SK-N-SH (cell line): ENCODE results near the gene CFDP1. TPM values are rescaled to one million over a fixed set of nuclear protein-coding genes. Genes with fewer than 3 reads are reported as not detected.

ENCODE experiments used
- CTCF ChIA-PET: fragments of 300-600, 350-600 bp; formaldehyde crosslinking; extraction: SDS; loops from one replicate; lab custom pipeline; 2021; lab: Yijun Ruan, JAX
- POLR2A ChIA-PET: fragments of 350-600 bp; sonication (Branson Sonifier 250); formaldehyde crosslinking; extraction: SDS; loops from one replicate; lab custom pipeline; 2020; ENCODE audit warnings: antibody characterized with exemption, inconsistent platforms; lab: Yijun Ruan, JAX
- DNase-seq: peaks from one replicate; pipeline ENCODE4 v3.0.0; 2012
- H2AFZ ChIP-seq: fragments of 200-600 bp; sonication (generic); 2 replicates; pipeline ENCODE4 v1.8.1; 2016; ENCODE audit warnings: antibody characterized with exemption, mild to moderate bottlenecking, low read depth
- H3F3A ChIP-seq: fragments of 200-600 bp; sonication (generic); replicated peaks from 2 replicates; pipeline ENCODE3; 2016; ENCODE audit warnings: antibody characterized with exemption, mild to moderate bottlenecking; ENCODE audit not compliant: insufficient read depth
- H3K27ac ChIP-seq, 2 experiments: fragments of 200-500 bp in 1 of 2; fragments of 200-600 bp in 1 of 2; sonication (Bioruptor generic) in 1 of 2; sonication (generic), shearing (Covaris generic) in 1 of 2; 2 replicates each; pipeline versions ENCODE4 v1.5.1 to v1.6.1; 2014 to 2016; ENCODE audit warnings: low read depth in 2 of 2, inconsistent platforms in 1 of 2, low read length in 1 of 2, mild to moderate bottlenecking in 1 of 2, mixed read lengths in 1 of 2
- H3K27me3 ChIP-seq: fragments of 200-600 bp; sonication (generic), shearing (Covaris generic); 2 replicates; pipeline ENCODE4 v1.6.1; 2016; ENCODE audit warnings: mixed run types; ENCODE audit not compliant: insufficient read depth
- H3K36me3 ChIP-seq, 2 experiments: fragments of 200-500 bp in 1 of 2; fragments of 200-600 bp in 1 of 2; sonication (Bioruptor generic) in 1 of 2; sonication (generic) in 1 of 2; replicated peaks in 1 of 2; 2 replicates each; pipeline versions ENCODE3 to v1.5.1; 2014 to 2016; ENCODE audit warnings: low read length in 1 of 2, mild to moderate bottlenecking in 1 of 2; ENCODE audit not compliant: insufficient read depth in 2 of 2, control insufficient read depth in 1 of 2
- H3K4me1 ChIP-seq, 2 experiments: fragments of 200-500 bp in 1 of 2; fragments of 200-600 bp in 1 of 2; sonication (Bioruptor generic) in 1 of 2; sonication (generic), shearing (Covaris generic) in 1 of 2; 2 replicates each; pipeline versions ENCODE4 v1.5.1 to v1.6.1; 2014 to 2016; ENCODE audit warnings: low read depth in 1 of 2, low read length in 1 of 2, mixed run types in 1 of 2; ENCODE audit not compliant: insufficient read depth in 2 of 2, control insufficient read depth in 1 of 2
- H3K4me2 ChIP-seq: fragments of 200-600 bp; sonication (generic), shearing (Covaris generic); 2 replicates; pipeline ENCODE4 v1.6.1; 2017; ENCODE audit warnings: mixed run types
- H3K4me3 ChIP-seq, 2 experiments: fragments of 200-500 bp in 1 of 2; fragments of 200-600 bp in 1 of 2; sonication (Bioruptor generic) in 1 of 2; sonication (generic), shearing (Covaris generic) in 1 of 2; 2 replicates each; pipeline versions ENCODE4 v1.5.1 to v1.8.1; 2014 to 2016; ENCODE audit warnings: low read depth in 2 of 2, inconsistent platforms in 1 of 2, low read length in 1 of 2, mild to moderate bottlenecking in 1 of 2, mixed read lengths in 1 of 2, moderate library complexity in 1 of 2
- H3K79me2 ChIP-seq: fragments of 200-600 bp; sonication (generic); 2 replicates; pipeline ENCODE4 v1.8.1; 2017; ENCODE audit warnings: mild to moderate bottlenecking; ENCODE audit not compliant: insufficient read depth
- H3K9ac ChIP-seq: fragments of 200-600 bp; sonication (generic); 2 replicates; pipeline ENCODE4 v1.6.1; 2017; ENCODE audit warnings: mixed run types
- H3K9me2 ChIP-seq: fragments of 200-600 bp; sonication (generic); 2 replicates; pipeline ENCODE4 v1.6.1; 2017; ENCODE audit warnings: mixed run types
- H3K9me3 ChIP-seq: fragments of 200-600 bp; sonication (generic); 2 replicates; pipeline ENCODE4 v1.6.1; 2017; ENCODE audit warnings: mixed run types, mild to moderate bottlenecking, moderate library complexity
- H4K20me1 ChIP-seq: fragments of 200-600 bp; sonication (generic); 2 replicates; pipeline ENCODE4 v1.6.1; 2017; ENCODE audit warnings: mild to moderate bottlenecking, mixed run types; ENCODE audit not compliant: insufficient read depth
- CHD2 ChIP-seq: fragments of 150-350 bp; IDR thresholded peaks from 2 replicates; pipeline ENCODE4 v1.6.1; 2018; ENCODE audit warnings: low read length; ENCODE audit not compliant: partially characterized antibody
- ELF1 ChIP-seq: IDR thresholded peaks from 2 replicates; pipeline ENCODE4 v1.4.0; 2012
- EP300 ChIP-seq, 2 experiments: IDR thresholded peaks; 2 replicates each; pipeline versions ENCODE4 v1.4.0 to v1.6.1; 2012; ENCODE audit warnings: borderline replicate concordance in 1 of 2, low read depth in 1 of 2, low read length in 1 of 2
- FOSL2 ChIP-seq: IDR thresholded peaks from 2 replicates; pipeline ENCODE4 v1.4.0; 2012; ENCODE audit warnings: low read depth, mild to moderate bottlenecking, moderate library complexity, borderline replicate concordance
- JUND ChIP-seq: IDR thresholded peaks from 2 replicates; pipeline ENCODE4 v1.4.0; 2012
- MXI1 ChIP-seq: IDR thresholded peaks from 2 replicates; pipeline ENCODE4 v1.6.1; 2012; ENCODE audit warnings: mild to moderate bottlenecking, low read depth, low read length, improper control_type of control experiment
- NFIC ChIP-seq: IDR thresholded peaks from 2 replicates; pipeline ENCODE4 v1.4.0; 2012; ENCODE audit warnings: borderline replicate concordance
- NRF1 ChIP-seq: IDR thresholded peaks from 2 replicates; pipeline ENCODE4 v1.6.1; 2012; ENCODE audit warnings: low read depth, mild to moderate bottlenecking, low read length
- RAD21 ChIP-seq: IDR thresholded peaks from 2 replicates; pipeline ENCODE4 v1.6.1; 2012; ENCODE audit warnings: mild to moderate bottlenecking, low read length
- SIN3A ChIP-seq: IDR thresholded peaks from 2 replicates; pipeline ENCODE4 v1.6.1; 2012; ENCODE audit warnings: low read depth, mild to moderate bottlenecking, low read length, moderate library complexity, borderline replicate concordance
- SMC3 ChIP-seq: IDR thresholded peaks from 2 replicates; pipeline ENCODE4 v1.6.1; 2012; ENCODE audit warnings: low read depth, low read length, improper control_type of control experiment
- TCF12 ChIP-seq: IDR thresholded peaks from 2 replicates; pipeline ENCODE4 v1.4.0; 2012
- TEAD4 ChIP-seq: IDR thresholded peaks from 2 replicates; pipeline ENCODE4 v1.4.0; 2012; ENCODE audit warnings: mild to moderate bottlenecking, borderline replicate concordance; ENCODE audit not compliant: insufficient read depth
- YY1 ChIP-seq: IDR thresholded peaks from 2 replicates; pipeline ENCODE4 v1.4.0; 2012; ENCODE audit warnings: low read depth, mild to moderate bottlenecking
- WGBS: methylation state at CpG from one replicate; pipeline ENCODE4 v1.1.6; 2017; ENCODE audit warnings: low lambda C conversion rate; 5-methylcytosine and 5-hydroxymethylcytosine counted together
- polyA plus RNA-seq, 3 experiments: library from polyadenylated mRNA; depleted of rRNA; stranded (reverse); fragments of >200 nt; gene quantifications; 2 replicates each; pipeline ENCODE4 v1.2.3, GENCODE V29; 2012
- TF ChIP-seq, protein P1 (sequence below): IDR thresholded peaks from 2 replicates; pipeline ENCODE4; 2012
- TF ChIP-seq, protein P2 (sequence below): IDR thresholded peaks from 2 replicates; pipeline ENCODE4 v1.4.0; 2012; ENCODE audit warnings: low read depth
- TF ChIP-seq, protein P3 (sequence below): fragments of 150-350 bp; IDR thresholded peaks from 2 replicates; pipeline ENCODE4 v1.6.1; 2017; ENCODE audit warnings: antibody characterized with exemption, low read length, low read depth, borderline replicate concordance
- TF ChIP-seq, protein P4 (sequence below): IDR thresholded peaks from 2 replicates; pipeline ENCODE4 v1.6.1; 2012; ENCODE audit warnings: mild to moderate bottlenecking, low read depth, low read length, moderate library complexity

CFDP1 gene
- polyA plus RNA-seq, 1 of the 3 experiments (the other 2 are of a cell fraction), result 46.0 TPM

DNA sequence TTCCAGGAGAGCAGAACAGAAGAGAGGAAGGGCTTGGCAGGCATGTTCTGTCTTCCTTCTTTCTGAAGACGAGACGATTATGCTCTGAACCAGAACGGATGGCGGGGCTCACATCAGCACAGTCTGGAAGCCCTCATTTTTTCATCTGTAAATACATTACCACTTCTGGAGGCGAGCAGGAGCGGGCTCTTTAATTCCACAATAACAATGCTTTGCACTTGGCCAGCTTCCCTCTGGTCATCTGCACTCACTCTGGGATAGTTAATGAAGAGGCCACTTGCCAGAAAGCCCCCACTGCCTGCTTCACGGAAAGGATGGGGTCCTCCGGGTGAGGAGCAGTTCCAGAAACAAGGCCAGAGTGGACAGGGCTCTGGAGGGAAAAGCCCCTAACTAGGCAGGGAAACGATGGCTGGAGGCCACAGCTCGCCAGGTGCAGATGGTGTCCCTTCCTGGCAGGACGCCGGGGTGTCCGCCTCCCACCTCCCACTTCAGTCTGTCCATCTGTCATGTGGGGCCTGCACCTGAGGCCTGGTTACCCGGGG is 168.8 kb downstream of the CFDP1 start:
- peak; percentile 76 for DNase-seq
- Histone ChIP-seq H3K9ac (peak overlapping the region; percentile 100), H3F3A (peaks cover 7% of the 10 kb centered on the region), H3K4me3 (peak overlapping the region; percentile 92 to 95), H3K79me2 (peaks cover 71% of the 10 kb centered on the region), H3K4me2 (peak overlapping the region; percentile 100), H3K9me2 (no peaks in the 10 kb centered on the region), H3K4me1 (peaks cover 28 to 60% of the 10 kb centered on the region in 2 experiments), H3K36me3 (peaks cover 5 to 12% of the 10 kb centered on the region in 2 experiments), H3K9me3 (no peaks in the 10 kb centered on the region), H3K27me3 (no peaks in the 10 kb centered on the region), H3K27ac (peak overlapping the region; percentile 83 to 92), H4K20me1 (peaks cover 51% of the 10 kb centered on the region), H2AFZ (no peak overlapping the region)
- ChIA-PET CTCF (interaction anchor here (0.8 to 1.2 kb wide), 3 partner anchors 65 to 201 kb away, joined by 3 to 4 read pairs (median 3); no protein-coding TSS in a partner anchor), POLR2A (interaction anchor here (0.6 to 1.2 kb wide), 2 partner anchors 10 to 14 kb away, joined by 3 to 5 read pairs; partner anchors contain the start of gene BCAR1)
- WGBS, result 24% methylated on average over 11 of the region's 14 CpGs
- TF ChIP-seq RAD21 (peak; percentile 18; the same call in 1 of the 2 replicates), TCF12 (peak; percentile 10; the same call in 1 of the 2 replicates), NFIC (peak; percentile 60), MXI1 (peak; percentile 68; the same call in 1 of the 2 replicates), EP300 (IDR thresholded peaks at IDR 0.05; ENCODE audit: borderline replicate concordance in 1 of 2, low read depth in 1 of 2, low read length in 1 of 2) (no peak; a peak in 1 of 4 replicates), TEAD4 (no peak)
- TF ChIP-seq, protein P1, sequence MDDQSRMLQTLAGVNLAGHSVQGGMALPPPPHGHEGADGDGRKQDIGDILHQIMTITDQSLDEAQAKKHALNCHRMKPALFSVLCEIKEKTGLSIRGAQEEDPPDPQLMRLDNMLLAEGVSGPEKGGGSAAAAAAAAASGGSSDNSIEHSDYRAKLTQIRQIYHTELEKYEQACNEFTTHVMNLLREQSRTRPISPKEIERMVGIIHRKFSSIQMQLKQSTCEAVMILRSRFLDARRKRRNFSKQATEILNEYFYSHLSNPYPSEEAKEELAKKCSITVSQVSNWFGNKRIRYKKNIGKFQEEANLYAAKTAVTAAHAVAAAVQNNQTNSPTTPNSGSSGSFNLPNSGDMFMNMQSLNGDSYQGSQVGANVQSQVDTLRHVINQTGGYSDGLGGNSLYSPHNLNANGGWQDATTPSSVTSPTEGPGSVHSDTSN, result no peak
- TF ChIP-seq, protein P2, sequence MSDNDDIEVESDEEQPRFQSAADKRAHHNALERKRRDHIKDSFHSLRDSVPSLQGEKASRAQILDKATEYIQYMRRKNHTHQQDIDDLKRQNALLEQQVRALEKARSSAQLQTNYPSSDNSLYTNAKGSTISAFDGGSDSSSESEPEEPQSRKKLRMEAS, result peak; percentile 67; the same call in 1 of the 2 replicates

DNA sequence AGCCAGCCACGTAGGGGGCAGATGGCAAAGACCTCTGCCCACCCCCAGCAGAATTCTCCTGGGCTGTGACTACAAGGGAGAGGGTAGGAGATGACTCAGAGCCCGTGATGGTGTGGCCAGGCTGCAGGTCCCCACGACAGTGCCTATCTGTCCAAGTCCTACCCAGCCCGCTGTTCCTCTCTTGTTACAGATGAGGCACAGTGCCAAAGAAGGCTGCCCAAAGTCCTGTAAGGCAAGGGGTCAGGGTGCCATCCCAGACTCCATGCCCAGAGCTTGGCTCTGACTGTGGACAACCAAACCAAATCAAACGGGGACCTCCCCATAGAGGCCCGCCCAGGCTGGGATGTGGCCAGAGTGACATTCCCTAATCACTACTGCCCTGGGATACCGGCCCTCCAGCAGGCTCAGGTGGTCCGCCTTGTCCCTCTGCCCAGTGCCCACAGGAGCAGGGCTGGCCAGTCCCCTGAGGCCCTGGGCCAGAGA is 169.3 kb downstream of the CFDP1 start:
- H4K20me1 ChIP-seq, result peaks cover 57% of the 10 kb centered on the region
- CTCF ChIA-PET, result interaction anchor here (0.8 to 1.2 kb wide), 3 partner anchors 65 to 201 kb away, joined by 3 to 4 read pairs (median 3); no protein-coding TSS in a partner anchor
- TF ChIP-seq NFIC (peak; percentile 51), MXI1 (no peak), TCF12 (0 out of 2 replicates have a peak, but pooled peaks have one; percentile 17), SMC3 (no peak), JUND (peak; percentile 34; the same call in 1 of the 2 replicates), ELF1 (no peak), YY1 (no peak), CHD2 (no peak), SIN3A (no peak), FOSL2 (peak; percentile 39; the same call in 1 of the 2 replicates), NRF1 (no peak), EP300 (IDR thresholded peaks at IDR 0.05; ENCODE audit: borderline replicate concordance in 1 of 2, low read depth in 1 of 2, low read length in 1 of 2) (no peak)
- TF ChIP-seq, protein P1, result no peak
- TF ChIP-seq, protein P3, sequence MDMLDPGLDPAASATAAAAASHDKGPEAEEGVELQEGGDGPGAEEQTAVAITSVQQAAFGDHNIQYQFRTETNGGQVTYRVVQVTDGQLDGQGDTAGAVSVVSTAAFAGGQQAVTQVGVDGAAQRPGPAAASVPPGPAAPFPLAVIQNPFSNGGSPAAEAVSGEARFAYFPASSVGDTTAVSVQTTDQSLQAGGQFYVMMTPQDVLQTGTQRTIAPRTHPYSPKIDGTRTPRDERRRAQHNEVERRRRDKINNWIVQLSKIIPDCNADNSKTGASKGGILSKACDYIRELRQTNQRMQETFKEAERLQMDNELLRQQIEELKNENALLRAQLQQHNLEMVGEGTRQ, result no peak
- TF ChIP-seq, protein P4, sequence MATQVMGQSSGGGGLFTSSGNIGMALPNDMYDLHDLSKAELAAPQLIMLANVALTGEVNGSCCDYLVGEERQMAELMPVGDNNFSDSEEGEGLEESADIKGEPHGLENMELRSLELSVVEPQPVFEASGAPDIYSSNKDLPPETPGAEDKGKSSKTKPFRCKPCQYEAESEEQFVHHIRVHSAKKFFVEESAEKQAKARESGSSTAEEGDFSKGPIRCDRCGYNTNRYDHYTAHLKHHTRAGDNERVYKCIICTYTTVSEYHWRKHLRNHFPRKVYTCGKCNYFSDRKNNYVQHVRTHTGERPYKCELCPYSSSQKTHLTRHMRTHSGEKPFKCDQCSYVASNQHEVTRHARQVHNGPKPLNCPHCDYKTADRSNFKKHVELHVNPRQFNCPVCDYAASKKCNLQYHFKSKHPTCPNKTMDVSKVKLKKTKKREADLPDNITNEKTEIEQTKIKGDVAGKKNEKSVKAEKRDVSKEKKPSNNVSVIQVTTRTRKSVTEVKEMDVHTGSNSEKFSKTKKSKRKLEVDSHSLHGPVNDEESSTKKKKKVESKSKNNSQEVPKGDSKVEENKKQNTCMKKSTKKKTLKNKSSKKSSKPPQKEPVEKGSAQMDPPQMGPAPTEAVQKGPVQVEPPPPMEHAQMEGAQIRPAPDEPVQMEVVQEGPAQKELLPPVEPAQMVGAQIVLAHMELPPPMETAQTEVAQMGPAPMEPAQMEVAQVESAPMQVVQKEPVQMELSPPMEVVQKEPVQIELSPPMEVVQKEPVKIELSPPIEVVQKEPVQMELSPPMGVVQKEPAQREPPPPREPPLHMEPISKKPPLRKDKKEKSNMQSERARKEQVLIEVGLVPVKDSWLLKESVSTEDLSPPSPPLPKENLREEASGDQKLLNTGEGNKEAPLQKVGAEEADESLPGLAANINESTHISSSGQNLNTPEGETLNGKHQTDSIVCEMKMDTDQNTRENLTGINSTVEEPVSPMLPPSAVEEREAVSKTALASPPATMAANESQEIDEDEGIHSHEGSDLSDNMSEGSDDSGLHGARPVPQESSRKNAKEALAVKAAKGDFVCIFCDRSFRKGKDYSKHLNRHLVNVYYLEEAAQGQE, result no peak

More for the DNA sequence above, 169.3 kb downstream of the CFDP1 start:
- H3K4me3 ChIP-seq, result peak overlapping the region; percentile 92 to 95
- H3K79me2 ChIP-seq, result peaks cover 77% of the 10 kb centered on the region
- H3K27ac ChIP-seq, result peak overlapping the region; percentile 83 to 92
- H3K4me2 ChIP-seq, result peak overlapping the region; percentile 100
- peak overlapping the region; percentile 100 for H3K9ac ChIP-seq
- H3K36me3 ChIP-seq, result peaks cover 9 to 12% of the 10 kb centered on the region in 2 experiments
- 48% methylated on average over 7 of the region's 8 CpGs for WGBS
- no peaks in the 10 kb centered on the region for H3K27me3 ChIP-seq
- peaks cover 28 to 62% of the 10 kb centered on the region in 2 experiments for H3K4me1 ChIP-seq
- H3K9me3 ChIP-seq, result no peaks in the 10 kb centered on the region
- peaks cover 7% of the 10 kb centered on the region for H3F3A ChIP-seq
- no peak overlapping the region for H2AFZ ChIP-seq
- no peaks in the 10 kb centered on the region for H3K9me2 ChIP-seq
- DNase-seq, result peak; percentile 37
- POLR2A ChIA-PET, result interaction anchor here (0.6 to 1.2 kb wide), 2 partner anchors 9 to 13 kb away, joined by 3 to 5 read pairs; partner anchors contain the start of gene BCAR1
